Measurements from ENCODE around the gene ZSCAN9. TPM values are rescaled to one million over a fixed set of nuclear protein-coding genes. Genes with fewer than 3 reads are reported as not detected.

The ZSCAN9 gene
- total RNA-seq, 1 donor from 2014 or later = 12.1 TPM

GRCh38 chr6:28208111-28208659, 16.9 kb upstream of the ZSCAN9 start:
- Histone ChIP-seq H3K27me3 (ENCODE audit: control insufficient read depth, insufficient read depth, low read length) (peaks cover 3% of the 10 kb centered on the region), H3K4me3 (ENCODE audit: low read depth, low read length) (peak overlapping the region; percentile 40), H3K36me3 (ENCODE audit: control insufficient read depth, insufficient read depth, low read length) (no peaks in the 10 kb centered on the region)
- FAIRE-seq (no peak), DNase-seq (ENCODE audit: low read depth) (no peak)
- TF ChIP-seq CTCF (IDR thresholded peaks at IDR 0.05; ENCODE audit: insufficient read depth, low read length, severe bottlenecking) = no peak

- DNase-seq (ENCODE audit: low read depth) (peak; percentile 55), FAIRE-seq (no peak)
- no peaks in the 10 kb centered on the region for H3K36me3 ChIP-seq (ENCODE audit: control insufficient read depth, insufficient read depth, low read length)
- H3K27me3 ChIP-seq (ENCODE audit: control insufficient read depth, insufficient read depth, low read length) = peaks cover 3% of the 10 kb centered on the region
- H3K4me3 ChIP-seq (ENCODE audit: low read depth, low read length) = no peak overlapping the region
- no peak for TF ChIP-seq CTCF (IDR thresholded peaks at IDR 0.05; ENCODE audit: insufficient read depth, low read length, severe bottlenecking)
These were observed 15.1 kb upstream of the ZSCAN9 start for GRCh38 chr6:28209753-28210535.

DNA sequence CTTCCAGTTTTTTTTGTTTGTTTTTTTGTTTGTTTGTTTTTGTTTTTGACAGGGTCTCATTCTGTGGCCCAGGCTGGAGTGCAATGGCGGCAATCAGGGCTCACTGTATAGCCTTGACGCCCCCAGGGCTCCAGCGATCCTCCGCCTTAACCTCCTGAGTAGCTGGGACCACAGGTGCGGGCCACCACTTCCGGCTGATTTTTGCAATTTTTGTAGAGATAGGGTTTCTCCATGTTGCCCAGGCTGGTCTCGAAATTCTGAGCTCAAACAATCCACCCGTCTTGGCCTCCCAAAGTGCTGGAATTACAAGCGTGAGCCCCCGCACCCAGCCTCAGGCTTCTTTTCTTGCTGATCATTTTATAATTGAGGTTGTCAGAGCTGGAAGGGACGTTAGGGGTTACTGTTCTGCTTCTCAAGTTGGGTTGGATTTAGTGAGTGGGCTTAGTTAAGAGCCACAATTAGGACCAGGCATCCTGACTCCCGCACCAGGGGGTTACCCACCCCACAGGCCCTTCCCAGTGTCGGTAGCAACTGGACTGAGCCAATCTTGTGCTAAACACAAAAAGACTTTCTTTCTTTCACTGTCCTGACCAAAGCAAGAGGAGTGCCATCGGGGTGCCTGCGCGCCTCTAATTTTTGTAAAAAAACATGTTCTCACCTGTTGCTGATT, 13.1 kb upstream of the ZSCAN9 start:
- DNase-seq (ENCODE audit: low read depth) (no peak), FAIRE-seq (no peak)
- no peaks in the 10 kb centered on the region for H3K36me3 ChIP-seq (ENCODE audit: control insufficient read depth, insufficient read depth, low read length)
- H3K27me3 ChIP-seq (ENCODE audit: control insufficient read depth, insufficient read depth, low read length) = peaks cover 3% of the 10 kb centered on the region
- no peak for TF ChIP-seq CTCF (IDR thresholded peaks at IDR 0.05; ENCODE audit: insufficient read depth, low read length, severe bottlenecking)
- peak overlapping the region; percentile 43 for H3K4me3 ChIP-seq (ENCODE audit: low read depth, low read length)

DNA sequence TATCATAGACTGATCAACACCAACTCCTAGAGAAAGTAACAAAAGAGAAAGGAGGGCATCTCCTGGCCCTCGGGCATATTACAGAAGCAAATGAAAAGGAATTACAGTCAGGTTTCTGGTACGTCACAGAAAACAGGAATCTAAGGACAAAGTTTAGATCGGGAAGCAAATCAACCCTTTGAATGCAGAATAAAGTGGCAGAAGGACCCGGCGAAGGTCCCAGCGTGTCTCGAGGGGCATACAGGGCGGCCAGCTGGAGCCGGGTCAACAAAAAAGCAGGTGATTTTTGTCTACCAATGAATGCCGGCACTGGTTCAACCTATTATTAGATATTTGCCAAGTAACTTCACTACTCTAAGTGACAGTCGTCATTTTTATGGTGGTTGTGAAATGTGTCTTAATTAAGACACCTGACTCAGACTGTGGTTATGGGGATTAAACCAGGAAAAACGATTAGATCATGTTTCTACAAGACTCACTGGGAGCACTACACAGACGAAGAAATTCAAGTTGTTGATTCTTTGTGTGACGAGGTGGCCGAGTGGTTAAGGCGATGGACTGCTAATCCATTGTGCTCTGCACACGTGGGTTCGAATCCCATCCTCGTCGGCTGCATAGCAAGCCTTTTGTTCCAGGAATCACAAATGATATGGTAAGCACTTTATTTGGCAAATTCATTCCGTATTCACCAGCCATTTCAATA, 12.4 kb upstream of the ZSCAN9 start:
- FAIRE-seq (no peak), DNase-seq (ENCODE audit: low read depth) (peak; percentile 96)
- H3K27me3 ChIP-seq (ENCODE audit: control insufficient read depth, insufficient read depth, low read length) = peaks cover 3% of the 10 kb centered on the region
- no peak for TF ChIP-seq CTCF (IDR thresholded peaks at IDR 0.05; ENCODE audit: insufficient read depth, low read length, severe bottlenecking)
- peak overlapping the region; percentile 43 for H3K4me3 ChIP-seq (ENCODE audit: low read depth, low read length)
- H3K36me3 ChIP-seq (ENCODE audit: control insufficient read depth, insufficient read depth, low read length) = no peaks in the 10 kb centered on the region

GRCh38 chr6:28213213-28213523, 11.9 kb upstream of the ZSCAN9 start:
- TF ChIP-seq CTCF (IDR thresholded peaks at IDR 0.05; ENCODE audit: insufficient read depth, low read length, severe bottlenecking) = no peak
- DNase-seq (ENCODE audit: low read depth) (no peak), FAIRE-seq (no peak)
- Histone ChIP-seq H3K4me3 (ENCODE audit: low read depth, low read length) (peak overlapping the region; percentile 43), H3K36me3 (ENCODE audit: control insufficient read depth, insufficient read depth, low read length) (no peaks in the 10 kb centered on the region), H3K27me3 (ENCODE audit: control insufficient read depth, insufficient read depth, low read length) (peaks cover 2% of the 10 kb centered on the region)
